ENCODE measurements around the gene BAHCC1.

The BAHCC1 gene

DNA sequence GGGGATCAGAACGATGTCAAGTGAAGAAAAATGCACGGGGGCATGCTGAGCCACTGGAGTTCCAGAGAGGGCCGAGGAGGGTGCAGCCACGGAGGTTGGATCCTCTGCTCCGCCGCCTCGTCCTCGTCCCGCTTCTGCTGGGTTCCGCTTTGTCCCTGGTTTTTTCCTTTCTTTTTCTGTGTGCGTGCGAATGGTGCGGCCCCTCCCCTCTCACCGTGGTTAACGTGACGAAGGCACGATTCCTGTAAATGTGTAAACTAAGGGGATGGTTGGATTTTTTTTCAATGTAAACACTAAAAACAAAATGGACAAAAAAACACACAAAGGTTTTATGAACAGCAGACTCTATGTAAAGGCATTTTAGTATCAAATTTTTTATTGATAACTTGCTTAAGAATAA lies 70.7 kb downstream of the BAHCC1 start:
- Histone ChIP-seq H3K4me1 (ENCODE audit: insufficient read depth, low read length, severe bottlenecking) (no peaks in the 10 kb centered on the region), H3K9me3 (ENCODE audit: low read length) (no peaks in the 10 kb centered on the region), H3K4me3 (ENCODE audit: low read depth, low read length, poor library complexity, severe bottlenecking) (no peak overlapping the region), H3K27ac (ENCODE audit: low read depth, low read length, poor library complexity, severe bottlenecking) (no peak overlapping the region), H3K9ac (ENCODE audit: low read length) (no peak overlapping the region), H3K27me3 (ENCODE audit: insufficient read depth, low read length) (peaks cover 8% of the 10 kb centered on the region; the same call in 1 of the 2 replicates), H3K9me2 (ENCODE audit: low read depth, low read length) (no peaks in the 10 kb centered on the region), H2AFZ (ENCODE audit: low read length) (no peak overlapping the region), H3F3A (ENCODE audit: insufficient read depth, low read length) (no peaks in the 10 kb centered on the region), H3K36me3 (ENCODE audit: insufficient read depth, low read length) (no peaks in the 10 kb centered on the region), H4K20me1 (ENCODE audit: insufficient read depth, low read length) (no peaks in the 10 kb centered on the region), H3K79me2 (ENCODE audit: insufficient read depth, low read length) (no peaks in the 10 kb centered on the region), H3K4me2 (ENCODE audit: low read length) (no peak overlapping the region)
- TF ChIP-seq EZH2 (IDR thresholded peaks at IDR 0.05; ENCODE audit: borderline replicate concordance, low read length), result no peak
- TF ChIP-seq CTCF (IDR thresholded peaks at IDR 0.05; ENCODE audit: low read length), result no peak

- Histone ChIP-seq H3K27ac (ENCODE audit: low read depth, low read length, poor library complexity, severe bottlenecking) (no peak overlapping the region), H3K79me2 (ENCODE audit: insufficient read depth, low read length) (no peaks in the 10 kb centered on the region), H3K9me2 (ENCODE audit: low read depth, low read length) (no peaks in the 10 kb centered on the region), H3K9ac (ENCODE audit: low read length) (no peak overlapping the region), H4K20me1 (ENCODE audit: insufficient read depth, low read length) (no peaks in the 10 kb centered on the region), H3F3A (ENCODE audit: insufficient read depth, low read length) (no peaks in the 10 kb centered on the region), H3K4me2 (ENCODE audit: low read length) (no peak overlapping the region), H3K36me3 (ENCODE audit: insufficient read depth, low read length) (no peaks in the 10 kb centered on the region), H3K9me3 (ENCODE audit: low read length) (no peaks in the 10 kb centered on the region), H2AFZ (ENCODE audit: low read length) (no peak overlapping the region), H3K4me1 (ENCODE audit: insufficient read depth, low read length, severe bottlenecking) (no peaks in the 10 kb centered on the region), H3K27me3 (ENCODE audit: insufficient read depth, low read length) (peaks cover 8% of the 10 kb centered on the region; the same call in 1 of the 2 replicates), H3K4me3 (ENCODE audit: low read depth, low read length, poor library complexity, severe bottlenecking) (no peak overlapping the region)
- TF ChIP-seq CTCF (IDR thresholded peaks at IDR 0.05; ENCODE audit: low read length), result no peak
- TF ChIP-seq EZH2 (IDR thresholded peaks at IDR 0.05; ENCODE audit: borderline replicate concordance, low read length), result no peak
These were observed 71.6 kb downstream of the BAHCC1 start for GRCh38 chr17:81466564-81467472.

- no peak overlapping the region for H2AFZ ChIP-seq (ENCODE audit: low read length)
- no peak overlapping the region for H3K4me3 ChIP-seq (ENCODE audit: low read depth, low read length, poor library complexity, severe bottlenecking)
- peaks cover 13% of the 10 kb centered on the region; the same call in 1 of the 2 replicates for H3K27me3 ChIP-seq (ENCODE audit: insufficient read depth, low read length)
- TF ChIP-seq CTCF (IDR thresholded peaks at IDR 0.05; ENCODE audit: low read length), result no peak
- TF ChIP-seq EZH2 (IDR thresholded peaks at IDR 0.05; ENCODE audit: borderline replicate concordance, low read length), result no peak
- H3K4me1 ChIP-seq (ENCODE audit: insufficient read depth, low read length, severe bottlenecking), result no peaks in the 10 kb centered on the region
- H3F3A ChIP-seq (ENCODE audit: insufficient read depth, low read length), result no peaks in the 10 kb centered on the region
- no peaks in the 10 kb centered on the region for H3K9me2 ChIP-seq (ENCODE audit: low read depth, low read length)
- H3K79me2 ChIP-seq (ENCODE audit: insufficient read depth, low read length), result no peaks in the 10 kb centered on the region
- H3K9me3 ChIP-seq (ENCODE audit: low read length), result no peaks in the 10 kb centered on the region
- no peak overlapping the region for H3K27ac ChIP-seq (ENCODE audit: low read depth, low read length, poor library complexity, severe bottlenecking)
- no peak overlapping the region for H3K9ac ChIP-seq (ENCODE audit: low read length)
- H3K4me2 ChIP-seq (ENCODE audit: low read length), result no peak overlapping the region
- H3K36me3 ChIP-seq (ENCODE audit: insufficient read depth, low read length), result no peaks in the 10 kb centered on the region
- H4K20me1 ChIP-seq (ENCODE audit: insufficient read depth, low read length), result no peaks in the 10 kb centered on the region
These were observed 73.0 kb downstream of the BAHCC1 start for GRCh38 chr17:81468111-81468769.

Data from OCI-LY1 (cell line).